Stimulated activated CD8-positive, alpha-beta memory T cell treated with anti-CD3 and anti-CD28 coated beads, Interleukin-12 subunit alpha, Interleukin-12 subunit beta, amount 100 ng/mL, for 24 hours (primary cell): Measurements from ENCODE around the gene GPD2.

Experiments
- DNase-seq: peaks from one replicate; pipeline ENCODE4 v3.0.0-alpha.2; 2020; ENCODE audit errors: extremely low read depth

Gene GPD2

DNA sequence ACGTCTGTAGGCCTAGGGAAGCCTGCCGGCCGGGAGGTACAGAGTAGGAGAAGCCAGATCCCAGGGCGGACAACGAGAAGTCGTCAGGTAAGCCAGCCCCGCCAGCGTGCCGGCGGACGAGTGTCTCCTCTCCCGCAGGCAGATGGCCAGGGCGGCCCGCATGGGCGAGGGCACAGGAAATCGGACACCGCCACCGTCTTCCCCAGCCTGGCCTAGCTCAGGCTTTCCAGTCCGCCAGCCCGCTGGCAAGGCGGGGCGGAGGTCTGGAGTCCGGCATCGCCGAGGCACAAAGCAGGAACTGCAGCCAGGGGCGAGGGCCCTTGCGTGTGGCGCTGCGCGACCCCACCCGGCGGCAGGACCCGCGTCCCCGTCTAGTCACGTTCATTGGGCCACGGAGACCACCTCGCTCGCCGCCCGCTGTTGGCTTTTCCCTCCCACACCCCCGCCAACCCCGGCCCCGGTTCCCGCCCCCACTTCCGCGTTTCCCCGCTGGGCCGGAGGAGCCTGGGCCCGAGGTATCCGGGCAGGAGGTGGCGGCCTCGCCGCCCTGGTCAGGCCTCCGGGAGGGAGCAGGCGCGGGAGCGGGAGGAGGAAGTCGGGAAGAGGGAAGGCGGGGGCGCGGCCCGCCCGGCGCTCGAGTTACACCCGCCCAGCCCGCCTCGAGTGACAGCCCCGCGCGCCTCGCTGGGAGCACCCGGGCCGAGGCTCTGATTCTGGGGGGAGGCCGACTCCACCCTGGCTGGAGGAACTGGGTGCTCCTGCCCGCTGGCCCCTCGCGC, at the start of gene GPD2:
Gene GPD2, plus strand, starts transcription at position 662 of the 779 bp plus-strand sequence. CDS start 39,727 bp downstream, outside the sequence.
- peak; percentile 27 for DNase-seq

DNA sequence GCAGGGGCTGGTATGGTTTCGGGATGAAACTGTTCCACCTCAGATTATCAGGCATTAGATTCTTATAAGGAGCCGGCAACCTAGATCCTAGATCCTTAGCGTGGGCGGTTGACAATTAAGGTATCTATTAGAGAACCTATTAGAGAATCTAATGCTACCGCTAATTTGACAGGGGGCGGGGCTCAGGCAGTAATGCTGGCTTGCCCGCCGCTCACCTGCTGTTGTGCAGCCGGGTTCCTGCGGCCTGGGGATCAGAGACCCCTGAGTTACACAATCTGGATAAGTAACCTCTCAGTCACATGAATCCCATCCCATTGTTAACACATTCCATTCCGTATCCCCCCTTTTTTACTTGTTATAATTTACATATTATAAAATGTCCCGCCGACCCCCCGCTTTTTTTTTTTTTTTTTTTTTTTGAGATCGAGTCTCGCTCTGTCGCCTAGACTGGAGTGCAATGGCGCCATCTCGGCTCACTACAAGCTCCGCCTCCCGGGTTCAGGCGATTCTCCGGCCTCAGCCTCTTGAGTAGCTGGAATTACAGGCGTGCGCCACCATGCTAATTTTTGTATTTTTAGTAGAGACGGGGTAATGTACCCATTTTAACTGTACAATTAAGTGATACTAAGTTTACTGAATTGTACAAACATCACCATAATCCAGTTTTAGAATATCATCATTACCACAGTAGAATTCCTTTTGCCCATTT, 42.0 kb upstream of the GPD2 start:
- DNase-seq: no peak

DNA sequence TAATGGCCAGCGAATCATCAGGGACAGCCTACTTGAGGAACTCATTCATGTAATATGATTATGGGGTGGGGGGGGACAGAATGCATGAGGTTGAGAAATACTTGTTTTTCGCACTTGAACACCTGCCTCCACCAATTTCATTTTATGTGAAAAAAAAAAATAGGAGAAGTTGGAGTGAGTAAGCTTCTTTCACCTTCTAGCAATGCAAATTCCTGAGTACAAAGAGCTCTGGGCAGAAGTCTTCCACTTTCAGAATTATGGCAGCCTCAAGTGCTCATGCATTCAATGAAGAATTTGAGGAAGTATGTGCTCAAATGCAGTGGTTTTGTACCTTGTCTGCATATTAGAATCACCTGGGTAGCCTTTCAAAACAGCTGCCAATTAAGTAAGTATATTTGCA, 40.1 kb upstream of the GPD2 start:
- DNase-seq: no peak

DNA sequence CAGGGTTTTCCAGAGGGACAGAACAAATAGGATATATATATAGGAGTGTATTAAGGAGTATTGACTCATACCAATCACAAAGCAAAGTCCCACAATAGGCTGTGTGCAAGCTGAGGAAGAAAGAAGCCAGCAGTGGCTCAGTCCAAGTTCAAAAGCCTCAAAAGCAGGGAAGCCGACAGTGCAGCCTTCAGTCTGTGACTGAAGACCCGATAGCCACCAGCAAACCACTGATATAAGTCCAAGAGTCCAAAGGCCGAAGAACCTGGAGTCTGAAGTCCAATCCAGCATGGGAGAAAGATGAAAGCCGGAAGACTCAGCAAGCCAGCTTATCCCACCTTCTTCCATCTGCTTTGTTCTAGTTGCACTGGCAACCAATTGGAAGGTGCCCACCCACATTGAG, 39.0 kb upstream of the GPD2 start:
- no peak for DNase-seq

DNA sequence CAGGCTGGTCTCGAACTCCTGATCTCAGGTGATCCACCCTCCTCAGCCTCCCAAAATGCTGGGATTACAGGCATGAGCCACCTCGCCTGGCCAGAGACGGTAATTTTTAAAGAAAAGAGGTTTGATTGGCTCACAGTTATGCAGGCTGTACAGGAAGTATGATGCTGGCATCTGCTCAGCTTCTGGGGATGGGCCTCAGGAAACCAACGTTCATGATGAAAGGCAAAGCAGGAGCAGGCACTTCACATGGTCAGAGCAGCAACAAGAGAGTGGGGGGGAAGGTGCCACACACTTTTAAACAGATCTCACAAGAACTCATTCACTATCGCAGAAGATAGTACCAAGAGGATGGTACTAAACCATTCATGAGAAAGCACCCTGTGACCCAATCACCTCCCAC, 38.0 kb upstream of the GPD2 start:
- DNase-seq: no peak

DNA sequence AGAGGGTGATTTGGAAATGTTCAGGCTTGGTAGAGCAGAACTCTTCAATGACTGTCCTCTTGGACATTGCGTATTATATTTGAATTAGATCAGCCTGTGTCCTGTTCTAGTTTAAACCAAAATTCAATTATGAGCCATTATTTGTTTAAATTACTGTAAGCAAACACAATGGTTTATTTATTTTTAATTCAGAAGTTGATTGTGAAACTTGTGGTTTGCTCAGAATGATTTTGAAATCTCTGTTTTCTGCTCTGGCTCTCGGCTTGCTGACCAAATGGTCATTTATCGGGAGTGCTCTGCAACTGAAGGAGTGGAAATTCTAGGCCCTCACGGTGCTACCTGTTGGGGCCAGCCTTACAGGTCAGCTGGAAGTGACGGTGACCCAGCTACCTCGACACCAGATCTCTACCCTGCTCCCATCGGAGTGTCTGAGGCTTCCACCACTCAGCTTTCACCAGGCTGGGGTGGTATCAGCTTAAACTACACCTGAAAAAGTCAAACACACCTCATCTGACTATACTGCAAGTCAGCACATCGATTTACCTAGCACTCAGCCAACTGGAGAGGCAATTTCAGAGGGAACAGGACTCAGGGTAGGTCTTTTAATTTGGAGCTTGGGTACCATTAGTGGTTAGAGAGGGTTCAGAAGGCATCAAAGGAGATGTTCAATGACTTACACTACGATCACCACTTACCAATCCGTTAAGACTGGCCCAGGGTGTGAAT, 36.8 kb upstream of the GPD2 start:
- DNase-seq: no peak

DNA sequence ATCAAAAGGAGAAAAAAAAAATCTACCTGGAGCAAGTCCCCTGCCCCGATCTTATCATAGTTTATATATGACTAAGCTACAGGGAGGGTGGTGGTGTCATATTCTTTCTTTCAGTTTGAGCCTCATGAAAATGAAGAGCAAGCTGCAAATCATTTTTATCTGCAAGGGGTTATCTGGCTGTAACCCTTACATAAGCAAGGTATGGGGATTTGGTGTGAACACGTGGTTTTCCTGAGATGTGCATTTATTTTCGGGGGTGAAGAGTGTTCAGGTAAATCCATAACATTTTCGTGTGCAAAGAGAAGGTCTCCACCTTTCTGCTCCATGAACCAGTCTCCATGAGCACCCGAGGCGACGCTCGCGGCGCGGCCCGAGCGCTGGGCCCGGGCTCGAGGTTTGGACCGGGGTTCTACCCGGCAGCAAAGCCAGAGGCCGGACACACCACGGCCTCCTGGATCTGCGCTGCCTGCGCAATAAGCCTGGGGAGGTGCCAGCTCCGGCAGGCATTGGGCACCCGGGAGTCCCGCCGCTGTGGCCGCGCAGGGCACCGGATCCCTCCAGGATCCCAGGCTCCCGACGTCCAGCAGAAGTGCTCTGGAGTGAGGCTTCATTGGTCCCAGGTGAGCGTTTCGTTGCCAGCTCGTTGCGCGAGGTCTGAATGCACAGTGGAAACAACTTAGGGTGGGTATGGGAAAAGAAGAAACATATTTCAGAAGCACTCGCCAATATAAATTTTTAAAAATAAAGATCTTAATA, 36.1 kb upstream of the GPD2 start:
- DNase-seq: no peak

DNA sequence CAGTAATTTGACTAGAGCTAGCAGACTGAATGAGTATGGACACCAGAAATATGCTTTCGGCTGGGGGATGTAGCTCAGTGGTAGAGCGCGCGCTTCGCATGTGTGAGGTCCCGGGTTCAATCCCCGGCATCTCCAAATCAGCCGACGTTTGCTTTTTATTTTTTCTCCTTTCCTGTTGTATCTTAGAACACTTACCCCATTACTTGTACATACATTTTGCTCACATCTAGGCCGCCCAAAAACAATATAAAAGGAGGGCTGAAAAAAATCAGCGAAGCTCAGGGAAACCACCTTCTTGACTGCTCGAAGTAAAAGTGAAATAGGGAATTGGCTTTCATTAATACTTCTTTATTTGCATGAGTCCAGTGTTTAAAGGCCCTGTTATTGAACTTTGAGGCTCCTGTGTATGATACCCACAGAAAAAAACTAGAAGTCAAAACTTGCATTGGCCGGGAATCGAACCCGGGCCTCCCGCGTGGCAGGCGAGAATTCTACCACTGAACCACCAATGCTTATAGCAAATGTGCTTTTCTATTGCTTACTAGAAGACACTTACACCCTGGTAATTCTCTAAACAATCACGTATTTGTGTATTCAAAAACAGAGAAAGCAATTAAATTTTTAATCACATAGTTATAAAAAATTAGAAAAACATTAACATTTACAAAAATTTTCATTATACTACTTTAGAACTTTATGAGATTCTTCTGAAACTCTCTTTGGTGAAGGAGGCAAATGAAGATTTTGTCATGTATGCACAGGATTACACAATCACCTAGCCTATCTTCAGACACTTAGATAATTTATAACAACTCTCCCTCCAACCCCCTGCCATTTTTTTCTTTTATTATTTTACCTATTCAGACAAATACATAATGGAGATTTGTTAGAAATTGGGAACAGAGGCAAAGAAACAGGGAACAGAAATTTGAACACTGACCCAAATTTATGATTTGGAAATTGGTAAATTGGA, 35.2 kb upstream of the GPD2 start:
- peak; percentile 45 for DNase-seq

DNA sequence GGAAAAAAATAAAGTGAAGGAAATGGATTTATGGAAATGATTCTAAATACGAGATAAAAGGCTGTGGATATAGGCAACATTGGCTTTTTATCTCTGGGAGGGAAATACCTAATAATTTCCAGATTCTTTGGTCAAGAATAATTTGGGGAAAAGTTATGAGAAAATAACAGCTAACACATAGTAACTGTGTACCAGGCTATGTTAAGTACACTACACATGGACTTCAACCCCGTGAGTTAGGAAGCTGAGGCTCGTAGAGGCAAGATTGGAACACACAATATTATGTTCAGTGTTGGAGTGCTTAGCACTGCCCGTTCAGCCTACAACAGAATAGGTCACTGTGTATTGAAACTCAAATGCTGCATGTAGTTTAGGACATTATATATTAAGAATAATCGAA, 34.3 kb upstream of the GPD2 start:
- DNase-seq: no peak

DNA sequence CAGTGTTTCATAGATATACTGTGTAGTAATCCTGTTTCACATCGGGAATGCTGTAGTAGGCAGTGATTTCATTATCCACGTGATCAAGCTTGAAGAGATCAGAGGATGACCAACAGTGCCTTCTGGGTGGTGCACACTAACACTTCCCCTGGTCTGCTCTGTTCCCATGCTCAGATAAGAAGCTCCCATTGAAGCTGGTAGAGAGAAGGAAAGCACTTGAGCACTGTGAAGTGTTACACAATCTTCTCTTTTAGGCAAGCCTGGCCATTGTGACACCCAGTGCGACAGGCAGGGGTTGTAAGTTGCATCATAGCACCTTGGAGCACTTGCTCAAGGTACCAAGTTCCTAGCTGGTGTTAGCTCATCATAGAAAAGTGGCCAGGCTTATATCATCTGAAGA, 30.6 kb upstream of the GPD2 start:
- no peak for DNase-seq

DNA sequence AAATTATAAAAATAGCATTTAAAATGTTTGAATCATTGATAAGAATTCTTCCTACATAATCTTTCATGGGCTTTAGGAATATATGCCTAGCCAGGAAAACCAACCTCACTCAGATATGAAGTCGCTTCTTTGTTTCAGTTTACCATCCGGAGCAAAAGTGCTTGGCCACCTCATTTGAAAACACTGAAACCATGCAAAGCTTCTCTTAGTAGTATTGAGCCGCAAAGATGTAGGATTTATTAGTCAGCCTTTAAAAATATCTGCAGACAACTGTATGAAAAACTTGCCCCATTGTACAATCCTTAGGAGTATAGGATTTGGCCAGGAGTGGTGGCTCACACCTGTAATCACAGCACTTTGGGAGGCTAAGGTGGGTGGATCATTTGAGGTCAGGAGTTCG, 24.3 kb upstream of the GPD2 start:
- no peak for DNase-seq

DNA sequence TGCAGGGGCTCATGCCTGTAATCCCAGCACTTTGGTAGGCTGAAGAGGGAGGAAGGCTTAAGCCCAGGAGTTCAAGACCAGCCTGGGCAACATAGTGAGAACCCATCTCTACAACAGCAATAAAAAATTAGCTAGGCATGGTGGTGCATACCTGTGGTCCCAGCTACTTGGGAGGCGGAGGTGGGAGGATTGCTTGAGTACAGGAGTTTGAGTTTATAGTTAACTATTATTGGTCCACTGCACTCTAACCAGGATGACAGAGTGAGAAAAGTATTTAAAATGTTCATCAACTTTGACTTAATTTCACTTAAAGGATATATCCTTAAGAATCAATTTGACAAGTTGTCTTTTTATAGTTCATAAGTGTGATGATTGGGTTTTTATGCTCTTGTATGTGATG, 14.3 kb upstream of the GPD2 start:
- no peak for DNase-seq

DNA sequence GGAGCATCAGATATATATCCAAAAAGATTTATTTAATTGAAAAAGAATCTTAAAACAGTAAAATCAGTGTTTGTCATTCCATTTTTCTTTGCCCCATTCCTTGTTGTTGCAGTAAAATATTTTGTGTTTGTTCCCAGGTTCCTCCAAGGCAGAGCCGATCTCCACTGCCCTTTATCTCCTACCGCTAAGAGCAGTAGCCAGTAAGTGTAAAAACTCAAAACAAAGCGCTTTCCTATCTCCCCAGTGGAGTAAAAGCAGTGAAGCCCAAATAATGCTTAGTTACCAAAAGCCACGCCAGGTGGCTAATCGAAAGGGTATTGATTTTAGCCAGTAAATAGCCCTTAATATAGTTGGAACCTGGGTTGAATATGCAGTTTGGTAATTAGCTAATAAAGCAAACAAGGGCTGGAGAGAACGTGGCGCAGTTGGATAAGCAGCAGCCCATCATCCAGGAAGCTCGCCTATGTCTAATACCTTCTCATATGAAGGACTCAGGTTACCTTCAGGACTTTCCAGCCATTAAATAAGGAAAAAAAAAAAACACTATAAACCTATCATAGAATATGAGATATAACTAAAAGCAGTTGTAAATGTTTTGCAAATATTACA, 12.4 kb upstream of the GPD2 start:
- no peak for DNase-seq

DNA sequence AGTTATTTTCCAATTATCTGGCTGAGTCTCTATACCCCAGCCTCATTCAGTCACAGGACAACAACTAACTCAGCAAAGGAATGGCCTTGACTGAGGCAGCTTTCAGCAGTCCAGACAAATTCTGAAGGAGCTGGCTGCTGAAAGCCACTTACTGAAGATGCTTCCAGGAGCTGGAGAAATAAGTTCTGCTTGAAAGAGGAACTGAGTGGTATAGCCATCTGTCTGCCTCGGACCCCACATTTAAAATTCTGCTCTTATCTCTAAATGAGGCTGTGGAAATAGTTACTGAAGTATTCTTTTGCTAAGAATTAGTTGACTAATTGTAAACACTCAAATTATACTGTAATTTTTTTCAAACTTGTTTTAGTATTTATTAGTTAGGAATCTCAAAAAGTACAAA, 9.1 kb upstream of the GPD2 start:
- DNase-seq: no peak

DNA sequence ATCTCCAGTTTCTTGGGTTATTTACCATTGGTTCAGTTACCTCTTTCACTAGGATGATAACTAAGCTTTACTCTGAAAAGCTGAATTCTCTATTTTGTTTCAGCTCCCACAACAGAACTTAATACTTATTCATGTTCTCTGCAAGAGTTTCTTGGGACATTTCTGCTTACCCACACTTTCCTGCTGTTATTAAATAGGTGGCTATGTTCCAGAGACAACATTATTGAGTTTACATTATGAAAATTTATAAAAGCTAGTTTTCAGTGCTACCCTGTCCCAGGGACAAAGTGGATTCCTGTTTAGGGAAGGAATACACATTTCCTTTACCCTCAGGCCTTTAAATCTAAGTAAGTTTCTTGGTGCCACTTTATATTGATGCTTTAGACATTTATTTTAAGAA, 7.0 kb upstream of the GPD2 start:
- DNase-seq: no peak

DNA sequence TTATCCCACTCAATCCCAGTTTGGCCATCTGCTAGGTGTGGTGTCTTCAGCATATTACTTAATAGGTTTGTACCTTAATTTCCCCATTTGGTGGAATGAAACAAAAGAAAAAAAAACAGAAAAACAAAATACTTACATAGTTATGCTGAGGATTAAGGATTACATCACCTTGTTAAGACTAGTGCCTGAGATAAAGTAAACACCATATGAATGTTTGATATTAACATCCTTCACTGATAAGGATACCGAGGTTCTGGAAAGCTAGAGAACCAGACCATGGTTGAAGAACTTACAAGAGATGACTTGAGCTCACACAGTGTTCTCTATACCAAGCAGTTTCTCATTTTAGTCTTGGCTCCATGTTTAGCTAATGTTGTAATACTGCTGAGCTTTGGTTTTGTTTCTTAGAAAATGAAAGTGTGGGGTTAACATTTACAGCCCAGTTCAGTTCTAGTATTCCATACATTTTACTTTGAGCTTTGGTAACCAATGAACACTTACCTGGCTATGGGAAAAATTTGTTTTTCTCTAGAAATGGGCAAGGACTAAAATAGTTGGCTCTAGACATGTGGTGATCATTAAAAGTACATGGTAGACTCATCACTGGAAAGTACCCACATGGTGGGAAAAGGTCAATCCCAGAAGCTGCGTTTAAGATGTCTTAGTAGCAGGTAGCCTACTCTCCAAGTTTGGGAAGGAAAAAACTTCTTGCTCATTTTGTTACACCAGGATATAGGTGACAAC, 5.8 kb upstream of the GPD2 start:
- no peak for DNase-seq

DNA sequence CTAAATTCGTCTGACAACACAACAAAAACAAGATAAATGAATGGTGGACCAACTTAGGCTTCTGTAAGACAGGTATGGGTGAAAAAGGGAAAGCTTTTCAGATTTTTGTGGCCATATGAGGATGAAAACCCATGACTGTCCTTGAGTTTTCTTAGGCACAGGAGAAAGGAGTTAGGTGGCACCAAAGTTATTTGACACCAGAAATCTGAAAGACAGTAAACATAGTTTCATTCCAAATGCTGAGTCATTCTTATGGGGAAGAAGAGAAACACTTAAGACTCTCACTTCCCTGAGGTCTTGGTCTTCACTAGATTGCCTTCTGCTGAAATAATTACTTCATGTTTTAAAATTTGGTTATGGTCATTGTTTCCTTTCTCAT, 5.2 kb upstream of the GPD2 start:
- no peak for DNase-seq

DNA sequence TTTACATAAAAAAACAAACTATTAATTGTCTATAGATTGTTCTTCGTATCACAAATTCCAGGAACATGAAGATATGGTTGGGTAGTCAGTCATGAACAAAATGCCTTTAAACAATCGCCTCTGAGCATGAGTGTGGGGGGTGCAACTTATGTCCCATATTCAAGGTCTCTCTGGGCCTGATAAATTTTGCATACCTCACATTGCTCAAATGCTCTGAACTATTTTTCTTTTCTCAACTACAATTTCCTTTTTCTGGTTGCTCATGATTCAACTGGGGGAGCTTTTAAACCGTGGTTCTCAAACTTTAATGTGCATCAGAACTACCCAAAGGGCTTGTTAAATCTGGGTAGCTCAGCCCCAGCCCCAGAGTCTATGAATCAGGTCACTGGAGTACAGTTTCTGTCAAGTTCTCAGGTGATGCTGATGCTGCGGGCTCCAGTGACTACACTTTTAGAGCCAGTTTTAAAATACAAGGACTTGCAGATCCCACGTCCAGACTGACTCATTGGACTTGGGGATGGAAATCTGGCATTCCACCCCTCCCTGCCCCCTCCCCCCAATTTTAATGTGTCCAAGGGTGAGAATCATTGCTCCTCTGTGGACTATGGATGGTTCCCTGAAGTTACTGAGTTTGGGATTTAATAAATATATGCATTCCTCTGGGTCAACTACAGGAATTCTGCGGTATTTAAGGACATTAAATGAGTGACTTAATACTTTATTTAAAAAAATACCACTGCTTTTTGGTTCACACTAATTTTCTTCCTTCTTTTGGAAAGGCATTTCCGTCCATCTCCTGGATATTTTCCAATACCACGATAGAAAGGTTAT, 1.5 kb upstream of the GPD2 start:
- no peak for DNase-seq

DNA sequence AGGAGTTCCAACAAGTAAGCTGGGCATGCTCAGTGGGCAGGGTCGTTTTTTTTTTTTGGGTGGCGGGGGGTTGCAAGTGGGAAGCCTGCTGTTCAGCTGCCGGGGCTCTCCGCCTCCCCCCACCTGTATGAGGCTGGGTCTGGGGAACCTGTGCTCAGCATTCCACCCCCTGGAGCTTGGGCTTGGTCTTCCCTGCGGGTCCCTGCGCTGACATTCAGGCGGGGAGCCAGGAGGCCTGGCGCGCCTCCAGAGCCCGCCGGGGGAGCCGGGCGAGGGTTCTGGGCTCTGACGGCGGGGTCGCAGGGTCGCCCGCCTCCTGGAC, 822 bp upstream of the GPD2 start:
- DNase-seq: no peak
